ENCODE data around the gene CAMK1D.

DNA sequence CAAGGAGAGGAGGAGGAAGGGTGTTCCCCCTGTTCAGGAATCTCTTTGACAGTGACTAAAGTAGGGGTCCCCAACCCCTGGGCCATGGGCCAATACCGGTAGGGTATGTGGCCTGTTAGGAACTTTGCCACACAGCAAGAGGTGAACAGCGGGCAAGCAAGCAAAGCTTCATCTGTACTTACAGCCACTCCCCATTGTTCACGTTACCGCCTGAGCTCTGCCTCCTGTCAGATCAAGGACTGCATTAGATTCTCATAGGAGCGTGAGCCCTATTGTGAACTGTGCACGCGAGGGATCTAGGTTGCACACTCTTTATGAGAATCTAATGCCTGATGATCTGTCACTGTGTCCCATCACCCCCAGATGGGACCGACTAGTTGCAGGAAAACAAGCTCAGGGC is 201.6 kb downstream of the CAMK1D start:
- TF ChIP-seq RUNX3 (IDR thresholded peaks at IDR 0.05; ENCODE audit: low read length) (no peak), ZNF24 (IDR thresholded peaks at IDR 0.05) (no peak)

All from GM12878 (cell line).